HG02798 (cell line): ENCODE results near the gene CNIH3.
"Not testable (repeated sequence)": the region's sequence is repeated elsewhere in the genome, so short reads cannot be mapped to it uniquely, and the experiment has no call there.

Experiments
- ATAC-seq: cut with Tn5 transposase; IDR thresholded peaks from one replicate; pipeline ENCODE4 v1.9.1; 2021; ENCODE audit warnings: mild to moderate bottlenecking; ENCODE audit not compliant: unreplicated experiment, poor library complexity

The CNIH3 gene

GRCh38 chr1:224711231-224711756 lies 95.2 kb downstream of the CNIH3 start:
- ATAC-seq: not testable (repeated sequence)

GRCh38 chr1:224711876-224712275 lies 95.8 kb downstream of the CNIH3 start:
- no peak for ATAC-seq

GRCh38 chr1:224713228-224713627 lies 97.1 kb downstream of the CNIH3 start:
- ATAC-seq: no peak

GRCh38 chr1:224714553-224714952 lies 98.4 kb downstream of the CNIH3 start:
- no peak for ATAC-seq

GRCh38 chr1:224718470-224719053 lies 102.4 kb downstream of the CNIH3 start:
- no peak for ATAC-seq

- no peak for ATAC-seq
Observed at GRCh38 chr1:224719716-224720115, 103.6 kb downstream of the CNIH3 start.

GRCh38 chr1:224720216-224720615 lies 104.1 kb downstream of the CNIH3 start:
- no peak for ATAC-seq

GRCh38 chr1:224721000-224721399 lies 104.9 kb downstream of the CNIH3 start:
- no peak for ATAC-seq

GRCh38 chr1:224722838-224723237 lies 106.7 kb downstream of the CNIH3 start:
- ATAC-seq: no peak

GRCh38 chr1:224724566-224724965 lies 108.4 kb downstream of the CNIH3 start:
- ATAC-seq: no peak

- no peak for ATAC-seq
Observed at GRCh38 chr1:224726441-224727182, 110.5 kb downstream of the CNIH3 start.

GRCh38 chr1:224727351-224728289 lies 111.5 kb downstream of the CNIH3 start:
- no peak for ATAC-seq

- ATAC-seq: no peak
Observed at GRCh38 chr1:224730540-224730939, 114.4 kb downstream of the CNIH3 start.

- no peak for ATAC-seq
Observed at GRCh38 chr1:224730965-224731364, 114.8 kb downstream of the CNIH3 start.

GRCh38 chr1:224731633-224732032 lies 115.5 kb downstream of the CNIH3 start:
- no peak for ATAC-seq

- ATAC-seq: no peak
Observed at GRCh38 chr1:224732377-224733026, 116.4 kb downstream of the CNIH3 start.

GRCh38 chr1:224733027-224733911 lies 117.2 kb downstream of the CNIH3 start:
- peak; percentile 62 for ATAC-seq

GRCh38 chr1:224734261-224734935 lies 118.3 kb downstream of the CNIH3 start:
- no peak for ATAC-seq

GRCh38 chr1:224735159-224735558 lies 119.0 kb downstream of the CNIH3 start:
- ATAC-seq: no peak
